ENCODE data around the gene A4GNT.
"Not testable (repeated sequence)": the region's sequence is repeated elsewhere in the genome, so short reads cannot be mapped to it uniquely, and the experiment has no call there.

The A4GNT gene

DNA sequence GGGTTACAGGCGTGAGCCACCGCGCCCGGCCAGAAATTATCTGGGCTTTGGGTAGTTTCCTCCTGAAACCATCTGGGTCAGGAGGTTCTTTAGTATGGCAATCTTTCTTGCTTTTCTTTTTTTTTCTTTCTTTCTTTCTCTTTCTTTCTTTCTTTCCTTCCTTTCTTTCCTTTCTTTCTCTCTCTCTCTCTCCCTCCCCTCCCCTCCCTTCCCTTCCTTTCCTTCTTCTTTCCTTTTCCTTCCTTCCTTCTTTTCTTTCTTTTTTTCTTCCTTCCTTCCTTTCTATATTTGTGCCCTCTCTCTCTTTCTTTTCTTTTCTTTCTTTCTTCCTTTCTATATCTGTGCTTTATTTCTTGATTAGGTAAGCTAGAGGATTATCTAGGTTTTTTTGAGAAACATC, 25.6 kb upstream of the A4GNT start:
- H3K4me3 ChIP-seq (ENCODE audit: low read depth, low read length), result no peak overlapping the region
- DNase-seq (ENCODE audit: low read depth), result no peak
- no peak for TF ChIP-seq CTCF (IDR thresholded peaks at IDR 0.05; ENCODE audit: control insufficient read depth, extremely low read depth, insufficient read depth)

DNA sequence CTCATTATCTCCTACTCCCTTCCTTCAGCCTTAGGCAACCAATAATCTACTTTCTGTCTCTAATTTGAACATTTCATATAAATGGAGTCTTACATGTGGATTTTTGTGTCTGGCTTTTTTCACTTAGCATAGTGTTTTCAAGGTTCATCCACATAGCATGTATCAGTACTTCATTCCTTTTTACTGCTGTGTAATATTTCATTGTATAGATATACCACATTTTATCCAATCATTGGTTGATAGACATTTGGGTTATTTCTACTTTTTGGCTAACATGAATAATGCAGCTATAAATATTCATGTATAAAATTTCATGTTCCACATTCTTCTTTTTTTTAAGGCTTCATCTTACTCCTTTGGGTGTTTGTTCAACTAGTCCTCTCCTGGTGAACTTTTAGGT, 22.3 kb upstream of the A4GNT start:
- no peak overlapping the region for H3K4me3 ChIP-seq (ENCODE audit: low read depth, low read length)
- no peak for TF ChIP-seq CTCF (IDR thresholded peaks at IDR 0.05; ENCODE audit: control insufficient read depth, extremely low read depth, insufficient read depth)
- no peak for DNase-seq (ENCODE audit: low read depth)

DNA sequence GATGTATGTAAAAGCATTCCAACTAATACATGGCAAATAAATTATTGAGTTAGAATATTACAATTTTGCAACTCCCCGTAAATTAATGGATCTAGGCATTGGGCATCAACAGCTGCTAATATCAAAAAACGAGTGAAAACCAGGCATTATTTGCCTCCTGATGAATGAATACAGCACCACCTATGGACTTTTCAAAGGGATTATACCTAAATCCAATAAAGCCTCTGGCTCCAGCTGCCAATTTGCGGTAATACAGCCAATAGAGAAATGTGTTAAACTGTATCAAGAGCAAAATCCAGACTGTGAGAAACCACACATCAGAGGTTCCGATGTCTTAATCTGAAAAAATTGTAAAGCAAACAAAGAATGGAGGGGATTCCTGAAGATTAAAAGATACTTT, 16.3 kb upstream of the A4GNT start:
- no peak overlapping the region for H3K4me3 ChIP-seq (ENCODE audit: low read depth, low read length)
- no peak for TF ChIP-seq CTCF (IDR thresholded peaks at IDR 0.05; ENCODE audit: control insufficient read depth, extremely low read depth, insufficient read depth)
- DNase-seq (ENCODE audit: low read depth), result no peak

DNA sequence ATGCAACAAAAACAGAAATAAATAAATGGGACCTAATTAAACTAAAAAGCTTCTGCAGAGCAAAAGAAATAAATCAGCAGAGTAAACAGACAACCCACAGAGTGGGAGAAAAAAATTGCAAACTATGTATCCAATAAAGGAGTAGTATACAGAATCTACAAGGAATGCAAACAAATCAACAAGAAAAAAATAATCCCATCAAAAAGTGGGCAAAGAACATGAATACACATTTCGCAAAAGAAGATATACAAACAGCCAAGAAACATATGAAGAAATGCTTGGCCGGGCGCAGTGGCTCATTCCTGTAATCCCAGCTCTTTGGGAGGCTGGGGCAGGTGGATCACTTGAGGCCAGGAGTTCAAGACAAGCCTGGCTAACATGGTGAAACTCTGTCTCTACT, 10.0 kb upstream of the A4GNT start:
- DNase-seq (ENCODE audit: low read depth); H3K4me3 ChIP-seq (ENCODE audit: low read depth, low read length): not testable (repeated sequence)

- no peak for DNase-seq (ENCODE audit: low read depth)
- H3K4me3 ChIP-seq (ENCODE audit: low read depth, low read length), result no peak overlapping the region
- no peak for TF ChIP-seq CTCF (IDR thresholded peaks at IDR 0.05; ENCODE audit: control insufficient read depth, extremely low read depth, insufficient read depth)
Observed at GRCh38 chr3:138140940-138141339, 8.8 kb upstream of the A4GNT start.

DNA sequence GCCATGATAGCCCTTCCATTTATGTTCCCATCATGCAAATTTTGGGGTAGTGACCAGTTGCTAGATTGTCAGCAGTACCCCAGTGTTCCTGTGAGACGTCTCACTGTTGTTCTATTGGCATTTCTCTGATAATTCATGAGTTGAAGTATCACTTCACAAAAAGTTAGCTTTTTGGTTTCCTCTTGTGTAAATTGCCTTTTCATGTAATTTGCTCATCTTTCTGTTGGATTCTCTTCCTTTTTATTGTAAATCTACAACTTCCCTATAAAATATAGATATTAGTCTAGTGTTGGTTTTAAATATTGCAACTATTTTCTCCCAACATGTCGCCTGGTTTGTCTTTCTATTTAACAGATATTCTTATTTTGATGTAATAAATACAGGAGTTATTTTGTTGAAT, 7.5 kb upstream of the A4GNT start:
- no peak for TF ChIP-seq CTCF (IDR thresholded peaks at IDR 0.05; ENCODE audit: control insufficient read depth, extremely low read depth, insufficient read depth)
- no peak for DNase-seq (ENCODE audit: low read depth)
- H3K4me3 ChIP-seq (ENCODE audit: low read depth, low read length), result no peak overlapping the region

DNA sequence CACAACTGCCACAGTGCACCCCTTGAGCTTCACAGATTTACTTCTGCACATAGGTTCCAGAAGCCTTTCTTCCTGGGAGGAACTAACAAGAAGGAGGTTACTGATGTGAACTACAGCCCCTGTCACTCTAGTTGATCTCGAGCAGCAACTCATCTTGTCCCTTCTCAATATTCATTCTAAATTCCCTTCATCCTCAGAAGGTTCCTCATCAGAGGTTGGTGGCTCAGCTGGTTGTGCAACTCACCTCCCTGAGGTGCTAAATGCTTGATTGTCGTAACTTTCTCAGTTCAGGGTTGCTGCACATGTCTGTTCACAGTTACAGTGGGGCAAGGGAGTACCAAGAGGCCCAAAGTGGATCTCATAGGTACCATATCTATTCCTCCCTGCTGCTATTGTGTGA, 5.7 kb upstream of the A4GNT start:
- H3K4me3 ChIP-seq (ENCODE audit: low read depth, low read length), result no peak overlapping the region
- DNase-seq (ENCODE audit: low read depth), result no peak
- TF ChIP-seq CTCF (IDR thresholded peaks at IDR 0.05; ENCODE audit: control insufficient read depth, extremely low read depth, insufficient read depth), result no peak

DNA sequence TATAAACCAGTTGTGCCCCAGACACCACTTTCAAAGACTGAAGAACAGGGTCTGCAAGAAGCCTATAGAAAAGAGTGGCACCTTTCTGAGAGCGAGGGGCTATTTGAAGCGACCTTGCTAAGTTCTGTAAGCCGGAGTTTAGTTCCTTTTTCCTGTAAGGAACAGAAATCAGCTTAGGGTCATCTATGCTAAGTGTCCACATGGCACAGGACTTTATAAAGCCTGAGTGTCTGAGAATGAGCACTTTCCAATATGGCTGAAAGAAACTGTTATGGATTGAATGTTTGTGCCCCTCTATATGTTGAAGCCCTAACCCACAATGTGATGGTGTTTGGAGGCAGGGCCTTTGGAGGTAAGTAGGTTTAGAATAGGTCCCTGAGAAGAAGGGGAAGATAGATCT, 4.0 kb upstream of the A4GNT start:
- no peak for DNase-seq (ENCODE audit: low read depth)
- no peak overlapping the region for H3K4me3 ChIP-seq (ENCODE audit: low read depth, low read length)
- TF ChIP-seq CTCF (IDR thresholded peaks at IDR 0.05; ENCODE audit: control insufficient read depth, extremely low read depth, insufficient read depth), result no peak

Measured in LNCaP clone FGC (cell line).